CD4-positive, alpha-beta T cell treated with Interleukin-6 at 100 ng/mL for 8 hours (primary cell): ENCODE data around the gene MGAT1.
"Not testable (repeated sequence)": the region's sequence is repeated elsewhere in the genome, so short reads cannot be mapped to it uniquely, and the experiment has no call there.

Source experiments
- DNase-seq: peaks from one replicate; pipeline ENCODE4 v3.0.0-alpha.2; 2020; ENCODE audit warnings: mixed read lengths, low spot score

The MGAT1 gene

GRCh38 chr5:180802325-180803180 lies at the start of gene MGAT1:
Gene MGAT1, minus strand, starts transcription at chr5:180802806. Its CDS starts 9,835 bp downstream, at chr5:180792971.
- peak; percentile 69 for DNase-seq

- no peak for DNase-seq
Observed at GRCh38 chr5:180850434-180851078, 48.0 kb upstream of the MGAT1 start.

DNA sequence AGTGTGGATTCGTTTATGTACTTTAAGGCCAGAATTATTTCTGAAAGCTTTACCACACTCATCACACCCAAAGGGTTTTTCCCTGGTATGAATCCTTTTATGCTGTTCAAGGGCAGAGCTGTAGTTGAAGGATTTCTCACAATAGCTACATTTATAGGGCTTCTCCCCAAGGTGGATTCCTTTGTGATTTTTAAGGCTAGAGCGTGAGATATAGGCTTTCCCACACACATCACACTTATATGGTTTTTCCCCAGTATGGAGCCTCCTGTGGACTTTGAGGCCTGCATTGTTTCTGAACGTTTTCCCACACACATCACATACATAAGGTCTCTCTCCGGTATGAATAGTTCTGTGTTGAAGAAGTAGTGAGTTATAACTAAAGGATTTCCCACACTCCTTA lies 47.2 kb upstream of the MGAT1 start:
- DNase-seq = no peak

GRCh38 chr5:180848878-180849277 lies 46.3 kb upstream of the MGAT1 start:
- no peak for DNase-seq

GRCh38 chr5:180848265-180848664 lies 45.7 kb upstream of the MGAT1 start:
- DNase-seq = no peak

DNA sequence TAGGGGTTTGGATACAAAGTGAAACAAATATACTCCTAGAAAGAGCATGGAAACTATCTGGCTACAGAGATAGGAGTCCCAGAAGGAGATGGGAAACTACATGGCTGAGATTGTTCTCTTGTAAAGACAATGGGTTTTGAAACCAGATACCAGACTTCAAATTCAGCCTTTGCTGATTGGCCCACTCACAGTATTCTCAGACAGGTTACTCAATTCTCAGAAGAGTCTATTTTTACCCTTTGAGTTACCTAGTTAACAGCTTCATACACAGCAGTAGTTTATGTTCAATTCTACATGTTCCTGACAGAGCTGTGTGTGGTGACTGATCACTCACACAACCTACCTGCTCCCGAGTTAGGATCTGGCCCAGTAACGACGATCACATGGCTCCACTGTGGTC lies 44.4 kb upstream of the MGAT1 start:
- no peak for DNase-seq

DNA sequence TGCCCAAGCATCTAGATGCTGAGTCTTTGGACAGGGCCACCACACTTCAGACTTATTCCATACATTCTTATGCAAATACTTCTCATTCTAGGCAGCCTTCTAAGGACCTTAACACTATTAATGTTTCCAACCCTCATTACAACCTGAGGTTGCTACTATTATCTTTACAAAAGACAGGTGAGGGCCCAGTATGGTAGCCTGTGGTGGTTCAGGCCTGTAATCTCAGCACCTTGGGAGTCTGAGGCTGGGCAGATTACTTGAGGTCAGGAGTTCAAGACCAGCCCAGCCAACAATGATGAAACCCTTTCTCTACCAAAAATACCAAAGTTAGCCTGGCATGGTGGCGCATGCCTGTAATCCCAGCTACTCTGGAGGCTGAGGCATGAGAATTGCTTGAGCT lies 42.3 kb upstream of the MGAT1 start:
- DNase-seq = no peak

GRCh38 chr5:180844432-180844831 lies 41.8 kb upstream of the MGAT1 start:
- DNase-seq = no peak

- no peak for DNase-seq
Observed at GRCh38 chr5:180839935-180840334, 37.3 kb upstream of the MGAT1 start.

GRCh38 chr5:180839227-180839626 lies 36.6 kb upstream of the MGAT1 start:
- DNase-seq = no peak

DNA sequence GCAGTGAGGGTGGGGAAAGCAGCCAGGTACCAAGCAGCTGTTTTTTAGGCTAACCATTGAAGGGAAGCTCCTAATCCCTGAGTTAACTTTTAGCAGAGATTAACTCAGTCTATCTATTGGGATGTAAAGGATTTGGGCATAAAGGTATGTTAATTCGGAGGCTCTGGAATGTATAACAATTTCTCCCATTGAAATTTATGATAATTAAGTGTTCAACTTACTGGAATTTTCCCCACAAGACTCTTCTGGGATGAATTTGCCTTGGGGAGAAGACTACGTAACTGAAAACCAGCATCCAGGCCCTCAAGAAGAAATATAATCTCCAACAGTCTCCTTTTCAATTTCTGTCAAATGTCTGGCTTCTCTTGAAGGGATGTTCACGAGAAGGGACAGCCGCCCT lies 34.9 kb upstream of the MGAT1 start:
- DNase-seq = no peak

DNA sequence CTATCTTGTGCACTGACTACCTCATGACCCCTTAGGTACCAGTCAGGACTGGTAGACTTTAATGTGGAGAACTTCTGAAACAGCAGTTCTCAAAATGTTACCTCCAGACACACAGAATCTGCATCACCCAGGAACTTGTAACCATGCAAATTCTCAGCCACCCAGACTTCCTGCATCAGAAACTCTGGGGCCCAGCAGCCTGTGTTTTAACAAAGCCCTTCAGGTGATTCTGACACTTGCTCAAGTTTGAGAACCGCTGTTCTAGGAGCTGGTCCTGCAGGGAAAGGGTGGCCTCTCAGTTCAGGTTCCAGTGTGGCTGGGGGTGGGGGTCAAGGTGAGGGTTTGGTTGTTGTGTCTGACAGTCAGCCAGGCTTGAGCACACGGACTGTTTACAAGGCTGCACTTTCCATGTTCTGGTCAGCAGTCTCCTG lies 30.0 kb upstream of the MGAT1 start:
- DNase-seq = peak; percentile 50

GRCh38 chr5:180831139-180832093 lies 28.8 kb upstream of the MGAT1 start:
- peak; percentile 68 for DNase-seq

DNA sequence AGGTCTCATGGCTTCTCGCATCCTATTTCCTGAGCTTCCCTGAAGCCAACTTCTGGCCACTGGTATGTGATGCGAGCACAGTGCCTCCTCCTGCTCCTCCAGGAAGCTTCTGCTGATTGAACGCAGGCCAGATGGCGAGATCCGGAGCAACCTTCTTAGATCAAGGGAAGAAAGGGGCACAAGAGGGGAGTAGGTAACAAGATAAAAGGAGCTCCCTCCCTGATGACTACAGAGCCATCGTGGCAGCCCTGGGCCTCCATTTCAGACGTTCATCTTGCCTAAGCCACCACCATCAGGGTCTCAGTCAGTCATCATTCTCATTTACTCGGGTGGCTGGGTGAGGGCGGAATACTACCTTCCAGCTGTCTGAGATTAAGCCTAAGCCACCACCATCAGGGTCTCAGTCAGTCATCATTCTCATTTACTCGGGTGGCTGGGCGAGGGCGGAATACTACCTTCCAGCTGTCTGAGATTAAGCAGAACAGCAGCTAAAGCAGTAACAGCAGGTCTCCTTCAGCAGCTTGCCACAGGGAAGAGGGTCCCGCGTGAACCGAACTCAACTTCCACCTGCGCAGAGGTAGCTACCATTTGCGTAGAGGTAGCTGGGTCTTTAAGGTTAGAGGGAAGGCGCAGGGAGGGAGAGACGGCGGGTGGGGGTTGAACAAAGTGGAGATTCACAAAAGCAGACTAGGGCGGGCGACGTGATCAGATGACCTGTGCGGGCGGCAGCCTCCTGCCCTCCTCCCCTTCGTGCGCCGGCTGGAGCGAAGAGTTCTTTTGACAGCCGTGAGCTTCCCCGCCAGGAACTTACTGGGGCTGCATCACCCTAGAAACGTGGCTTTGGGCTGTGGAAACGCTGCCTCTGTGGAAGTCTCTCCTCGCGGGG lies 27.9 kb upstream of the MGAT1 start:
- DNase-seq = peak; percentile 69

DNA sequence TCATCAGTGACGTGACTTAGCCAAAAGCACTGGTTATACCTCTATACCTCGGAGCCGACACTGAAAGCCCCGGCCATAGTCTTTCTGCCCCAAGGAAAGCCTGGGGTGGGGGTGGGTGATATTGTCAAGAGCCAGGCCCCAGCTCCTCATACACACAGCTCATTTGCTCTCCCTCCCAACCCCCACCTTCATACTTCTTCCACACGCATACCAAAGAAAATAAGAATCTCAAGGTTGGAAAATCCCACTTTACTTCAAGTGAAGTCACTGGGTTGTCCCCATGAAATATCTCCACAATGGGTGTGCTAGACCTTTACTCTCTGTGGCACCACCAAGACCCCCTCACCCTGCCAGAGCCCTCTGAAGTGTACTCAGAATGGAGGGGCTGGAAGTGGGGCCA lies 27.1 kb upstream of the MGAT1 start:
- no peak for DNase-seq

DNA sequence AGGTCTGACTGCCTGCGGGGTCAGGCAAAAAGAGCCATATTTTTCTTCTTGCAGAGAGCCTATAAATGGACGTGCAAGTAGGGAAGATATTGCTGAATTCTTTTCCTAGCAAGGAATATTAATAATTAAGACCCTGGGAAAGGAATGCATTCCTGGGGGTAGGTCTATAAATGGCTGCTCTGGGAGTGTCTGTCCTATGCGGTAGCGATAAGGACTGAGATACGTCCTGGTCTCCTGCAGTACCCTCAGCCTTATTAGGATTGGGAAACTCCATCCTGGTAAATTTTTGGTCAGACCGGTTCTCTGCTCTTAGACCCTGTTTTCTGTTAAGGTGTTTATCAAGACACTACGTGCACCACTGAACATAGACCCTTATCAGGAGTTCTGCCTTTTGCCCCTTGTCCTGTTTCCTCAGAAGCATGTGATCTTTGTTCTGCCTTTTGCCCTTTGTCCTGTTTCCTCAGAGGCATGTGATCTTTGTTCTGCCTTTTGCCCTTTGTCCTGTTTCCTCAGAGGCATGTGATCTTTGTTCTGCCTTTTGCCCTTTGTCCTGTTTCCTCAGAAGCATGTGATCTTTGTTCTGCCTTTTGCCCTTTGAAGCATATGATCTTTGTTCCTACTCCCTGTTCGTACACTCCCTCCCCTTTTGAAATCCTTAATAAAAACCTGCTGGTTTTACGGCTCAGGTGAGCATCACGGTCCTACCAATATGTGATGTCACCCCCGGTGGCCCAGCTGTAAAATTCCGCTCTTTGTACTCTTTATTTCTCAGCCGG lies 26.3 kb upstream of the MGAT1 start:
- DNase-seq = not testable (repeated sequence)

- not testable (repeated sequence) for DNase-seq
Observed at GRCh38 chr5:180827374-180827773, 24.8 kb upstream of the MGAT1 start.

- DNase-seq = no peak
Observed at GRCh38 chr5:180825768-180826525, 23.3 kb upstream of the MGAT1 start.

DNA sequence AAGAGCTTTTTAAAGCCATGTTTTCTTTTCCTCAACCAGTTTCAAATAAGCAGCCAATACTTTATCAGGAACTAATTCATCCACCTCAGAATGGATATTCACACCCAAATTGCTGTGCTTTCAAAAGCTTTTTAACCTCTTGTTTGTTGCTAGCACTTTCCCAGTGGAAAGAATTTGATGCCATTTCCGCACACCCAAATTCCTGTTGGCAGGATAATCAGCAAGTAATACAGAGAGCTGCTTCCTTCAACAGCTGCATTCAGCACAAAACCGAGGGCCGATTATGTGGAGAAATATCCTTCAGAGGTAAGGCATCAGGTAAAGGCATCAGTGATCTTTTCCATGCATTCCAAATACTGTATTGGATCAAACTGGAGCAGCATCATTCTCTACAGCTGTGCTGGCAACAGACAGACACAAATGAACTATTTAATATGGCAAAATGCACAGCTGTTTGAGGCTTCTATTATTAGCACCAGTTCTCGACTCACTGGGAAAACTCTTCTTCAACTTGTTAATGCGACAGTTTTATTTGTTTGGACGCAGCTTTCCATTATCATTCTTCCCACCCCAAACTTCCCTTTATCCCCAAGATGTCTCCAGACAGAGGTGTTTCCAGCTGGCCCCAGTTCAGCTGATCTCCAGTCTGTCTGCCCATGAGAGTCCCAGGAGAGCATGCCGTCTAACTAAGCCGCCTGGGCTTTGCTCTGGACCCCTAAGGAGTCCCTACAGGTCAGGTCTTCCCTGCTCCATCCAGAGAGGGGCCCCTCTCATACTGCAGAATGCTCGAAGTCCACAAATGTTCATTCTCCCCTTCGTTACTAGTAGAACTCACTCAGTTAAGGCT lies 22.2 kb upstream of the MGAT1 start:
- DNase-seq = no peak
